ENCODE data around the gene BMAL1.

DNA sequence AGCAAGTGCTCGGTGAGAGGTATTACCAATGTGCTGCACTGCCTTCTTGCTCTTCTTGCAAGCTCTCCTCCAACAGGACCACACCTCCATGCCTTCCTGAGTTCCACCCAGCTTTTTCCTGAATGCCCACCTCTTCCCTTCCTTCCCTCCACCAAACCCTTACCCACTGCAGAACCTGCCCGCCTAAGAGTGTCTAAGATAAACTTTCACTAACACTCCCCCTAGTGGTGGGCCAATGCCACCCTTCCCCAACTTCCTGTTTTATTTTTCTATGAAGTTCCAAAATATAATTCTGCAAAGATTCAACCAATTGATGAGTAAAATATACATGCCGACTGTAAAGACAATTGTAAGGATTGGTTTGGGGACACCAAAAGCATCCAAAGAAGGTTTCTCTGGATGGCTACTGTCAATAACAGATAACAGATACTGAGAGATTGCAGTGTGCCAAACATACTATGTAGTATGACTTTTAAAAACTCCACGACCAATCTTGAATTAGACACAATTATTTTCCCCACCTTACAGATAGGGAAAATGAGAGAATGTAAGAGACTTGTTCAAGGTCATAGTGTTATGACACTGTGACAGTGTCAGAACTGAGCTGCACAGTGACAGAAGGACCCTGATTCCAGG, 38.6 kb upstream of the BMAL1 start:
- TF ChIP-seq, protein P1, sequence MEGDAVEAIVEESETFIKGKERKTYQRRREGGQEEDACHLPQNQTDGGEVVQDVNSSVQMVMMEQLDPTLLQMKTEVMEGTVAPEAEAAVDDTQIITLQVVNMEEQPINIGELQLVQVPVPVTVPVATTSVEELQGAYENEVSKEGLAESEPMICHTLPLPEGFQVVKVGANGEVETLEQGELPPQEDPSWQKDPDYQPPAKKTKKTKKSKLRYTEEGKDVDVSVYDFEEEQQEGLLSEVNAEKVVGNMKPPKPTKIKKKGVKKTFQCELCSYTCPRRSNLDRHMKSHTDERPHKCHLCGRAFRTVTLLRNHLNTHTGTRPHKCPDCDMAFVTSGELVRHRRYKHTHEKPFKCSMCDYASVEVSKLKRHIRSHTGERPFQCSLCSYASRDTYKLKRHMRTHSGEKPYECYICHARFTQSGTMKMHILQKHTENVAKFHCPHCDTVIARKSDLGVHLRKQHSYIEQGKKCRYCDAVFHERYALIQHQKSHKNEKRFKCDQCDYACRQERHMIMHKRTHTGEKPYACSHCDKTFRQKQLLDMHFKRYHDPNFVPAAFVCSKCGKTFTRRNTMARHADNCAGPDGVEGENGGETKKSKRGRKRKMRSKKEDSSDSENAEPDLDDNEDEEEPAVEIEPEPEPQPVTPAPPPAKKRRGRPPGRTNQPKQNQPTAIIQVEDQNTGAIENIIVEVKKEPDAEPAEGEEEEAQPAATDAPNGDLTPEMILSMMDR (conservative IDR thresholded peaks at IDR 0.05 in 1 of 2, IDR thresholded peaks at IDR 0.05 in 1 of 2; ENCODE audit: low read depth in 1 of 2, low read length in 2 of 2), result peak; percentile 83 to 88
- no peak for TF ChIP-seq EZH2 (IDR thresholded peaks at IDR 0.05; ENCODE audit: low read length, missing control alignments)

Measured in fibroblast of lung (primary cell).